GM23248 (cell line): Measurements from ENCODE around the gene CDCA7.

Source experiments
- EZH2 ChIP-seq: fragments of 200-600 bp; sonication (generic); IDR thresholded peaks from 2 replicates; pipeline ENCODE4 v1.6.1; 2018; ENCODE audit warnings: antibody characterized with exemption, mild to moderate bottlenecking; ENCODE audit not compliant: insufficient read depth, poor library complexity, severe bottlenecking
- EZH2phosphoT487 ChIP-seq: fragments of 200-600 bp; sonication (generic); IDR thresholded peaks from 2 replicates; pipeline ENCODE4 v1.6.1; 2018; ENCODE audit warnings: antibody characterized with exemption, moderate library complexity, mild to moderate bottlenecking, low read depth; ENCODE audit not compliant: insufficient read depth

GRCh38 chr2:173407176-173407575 lies 52.5 kb downstream of the CDCA7 start:
- TF ChIP-seq EZH2 (no peak), EZH2phosphoT487 (no peak)
